Panc1 (cell line): ENCODE measurements around the gene MOV10. TPM values are rescaled to one million over a fixed set of nuclear protein-coding genes. Genes with fewer than 3 reads are reported as not detected.

Experiments used
- ATAC-seq: fragments of 200-7000 bp; cut with Tn5 transposase; 2 replicates; pipeline ENCODE4 v1.9.1; 2020; ENCODE audit warnings: mild to moderate bottlenecking, moderate library complexity
- BruUV-seq: library from RNA; stranded (reverse); fragments of 400-500 nt; replicated peaks from 2 replicates; lab custom pipeline; 2021; lab: Mats Ljungman, UMichigan
- CTCF ChIA-PET: fragments of 300-600 bp; sonication (Branson Sonifier 250); formaldehyde crosslinking; loops from one replicate; lab custom pipeline; 2022; ENCODE audit warnings: antibody characterized with exemption; lab: Charles Lee
- POLR2A ChIA-PET: fragments of 300-600 bp; sonication (Branson Sonifier 250); formaldehyde crosslinking; loops from one replicate; lab custom pipeline; 2022; ENCODE audit warnings: antibody characterized with exemption; lab: Charles Lee
- DNase-seq: peaks from one replicate; pipeline ENCODE4 v3.0.0-alpha.2; 2010; ENCODE audit warnings: low read depth, low spot score
- H3K27ac ChIP-seq: 2 replicates; pipeline ENCODE4 v1.5.1; 2011; ENCODE audit warnings: mild to moderate bottlenecking, low read length, inconsistent platforms
- H3K27me3 ChIP-seq: fragments of 200-500 bp; sonication (Bioruptor generic); 2 replicates; pipeline ENCODE4 v1.6.0; 2014; ENCODE audit warnings: low read length, inconsistent platforms; ENCODE audit not compliant: control insufficient read depth, insufficient read depth
- H3K36me3 ChIP-seq: fragments of 200-500 bp; sonication (Bioruptor generic); 2 replicates; pipeline ENCODE4 v1.5.1; 2014; ENCODE audit warnings: inconsistent platforms, mild to moderate bottlenecking, low read length, moderate library complexity; ENCODE audit not compliant: control insufficient read depth, insufficient read depth
- H3K4me1 ChIP-seq: 2 replicates; pipeline ENCODE4 v1.5.1; 2011; ENCODE audit warnings: inconsistent platforms, mild to moderate bottlenecking, low read length, moderate library complexity; ENCODE audit not compliant: control insufficient read depth, insufficient read depth
- H3K4me3 ChIP-seq, 2 experiments: 2 replicates each; pipeline ENCODE4 v1.5.1; 2011 to 2012; ENCODE audit warnings: low read depth in 2 of 2, low read length in 2 of 2, mild to moderate bottlenecking in 2 of 2, inconsistent platforms in 1 of 2, moderate library complexity in 1 of 2
- H3K9me3 ChIP-seq: fragments of 200-500 bp; sonication (Bioruptor generic); 2 replicates; pipeline ENCODE4 v1.5.1; 2014; ENCODE audit warnings: low read depth, mild to moderate bottlenecking, inconsistent platforms, low read length, moderate library complexity; ENCODE audit not compliant: control insufficient read depth, insufficient read depth
- POLR2AphosphoS5 ChIP-seq: IDR thresholded peaks from 2 replicates; pipeline ENCODE4 v1.6.1; 2012; ENCODE audit warnings: mild to moderate bottlenecking, low read depth, low read length, moderate library complexity
- SIN3A ChIP-seq: IDR thresholded peaks from 2 replicates; pipeline ENCODE4 v1.6.1; 2012; ENCODE audit warnings: low read depth, mild to moderate bottlenecking, low read length, moderate library complexity, borderline replicate concordance; ENCODE audit not compliant: insufficient read depth
- TCF7L2 ChIP-seq: IDR thresholded peaks from 2 replicates; pipeline ENCODE4 v1.6.1; 2011; ENCODE audit warnings: mild to moderate bottlenecking, low read depth, low read length, inconsistent platforms
- in situ Hi-C: cut with HindIII; loops from 2 replicates; pipeline ENCODE4 v1.10.0; 2016; ENCODE audit warnings: low sequenced_read_pairs, low pct_unique_long_range_greater_than_20kb
- intact Hi-C: fragments of 100-400 bp; cut with micrococcal nuclease; formaldehyde crosslinking; loops from one replicate; pipeline ENCODE4 v1.10.0; 2022; ENCODE audit not compliant: unreplicated experiment
- total RNA-seq: library from RNA; stranded (reverse); gene quantifications from one replicate; pipeline ENCODE4 v1.2.1, GENCODE V29; 2021; ENCODE audit not compliant: unreplicated experiment
- TF ChIP-seq, protein P1 (sequence below): fragments of 450-650 bp; IDR thresholded peaks from 2 replicates; pipeline ENCODE4 v1.5.1; 2017; ENCODE audit warnings: mild to moderate bottlenecking
- TF ChIP-seq, protein P2 (sequence below), 2 experiments: IDR thresholded peaks; 2 replicates each; pipeline ENCODE4 v1.6.1; 2011 to 2012; ENCODE audit warnings: low read depth in 2 of 2, control low read depth in 1 of 2, low read length in 1 of 2, mild to moderate bottlenecking in 1 of 2, moderate library complexity in 1 of 2; ENCODE audit not compliant: insufficient read depth in 1 of 2

MOV10 gene
- total RNA-seq, 1 experiment from 2014 or later = 106 TPM

- intact Hi-C loops (no loop called here), in situ Hi-C loops (no loop called here)
- H3K9me3 ChIP-seq = no peaks in the 10 kb centered on the region
- no peaks in the 10 kb centered on the region for H3K4me1 ChIP-seq
- CTCF ChIA-PET = no interaction called here
- ATAC-seq (no peak), DNase-seq (no peak)
- no peak overlapping the region for H3K27ac ChIP-seq
- TF ChIP-seq SIN3A (no peak), TCF7L2 (no peak), POLR2AphosphoS5 (no peak)
- TF ChIP-seq, protein P1, sequence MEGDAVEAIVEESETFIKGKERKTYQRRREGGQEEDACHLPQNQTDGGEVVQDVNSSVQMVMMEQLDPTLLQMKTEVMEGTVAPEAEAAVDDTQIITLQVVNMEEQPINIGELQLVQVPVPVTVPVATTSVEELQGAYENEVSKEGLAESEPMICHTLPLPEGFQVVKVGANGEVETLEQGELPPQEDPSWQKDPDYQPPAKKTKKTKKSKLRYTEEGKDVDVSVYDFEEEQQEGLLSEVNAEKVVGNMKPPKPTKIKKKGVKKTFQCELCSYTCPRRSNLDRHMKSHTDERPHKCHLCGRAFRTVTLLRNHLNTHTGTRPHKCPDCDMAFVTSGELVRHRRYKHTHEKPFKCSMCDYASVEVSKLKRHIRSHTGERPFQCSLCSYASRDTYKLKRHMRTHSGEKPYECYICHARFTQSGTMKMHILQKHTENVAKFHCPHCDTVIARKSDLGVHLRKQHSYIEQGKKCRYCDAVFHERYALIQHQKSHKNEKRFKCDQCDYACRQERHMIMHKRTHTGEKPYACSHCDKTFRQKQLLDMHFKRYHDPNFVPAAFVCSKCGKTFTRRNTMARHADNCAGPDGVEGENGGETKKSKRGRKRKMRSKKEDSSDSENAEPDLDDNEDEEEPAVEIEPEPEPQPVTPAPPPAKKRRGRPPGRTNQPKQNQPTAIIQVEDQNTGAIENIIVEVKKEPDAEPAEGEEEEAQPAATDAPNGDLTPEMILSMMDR = no peak
- TF ChIP-seq, protein P2, sequence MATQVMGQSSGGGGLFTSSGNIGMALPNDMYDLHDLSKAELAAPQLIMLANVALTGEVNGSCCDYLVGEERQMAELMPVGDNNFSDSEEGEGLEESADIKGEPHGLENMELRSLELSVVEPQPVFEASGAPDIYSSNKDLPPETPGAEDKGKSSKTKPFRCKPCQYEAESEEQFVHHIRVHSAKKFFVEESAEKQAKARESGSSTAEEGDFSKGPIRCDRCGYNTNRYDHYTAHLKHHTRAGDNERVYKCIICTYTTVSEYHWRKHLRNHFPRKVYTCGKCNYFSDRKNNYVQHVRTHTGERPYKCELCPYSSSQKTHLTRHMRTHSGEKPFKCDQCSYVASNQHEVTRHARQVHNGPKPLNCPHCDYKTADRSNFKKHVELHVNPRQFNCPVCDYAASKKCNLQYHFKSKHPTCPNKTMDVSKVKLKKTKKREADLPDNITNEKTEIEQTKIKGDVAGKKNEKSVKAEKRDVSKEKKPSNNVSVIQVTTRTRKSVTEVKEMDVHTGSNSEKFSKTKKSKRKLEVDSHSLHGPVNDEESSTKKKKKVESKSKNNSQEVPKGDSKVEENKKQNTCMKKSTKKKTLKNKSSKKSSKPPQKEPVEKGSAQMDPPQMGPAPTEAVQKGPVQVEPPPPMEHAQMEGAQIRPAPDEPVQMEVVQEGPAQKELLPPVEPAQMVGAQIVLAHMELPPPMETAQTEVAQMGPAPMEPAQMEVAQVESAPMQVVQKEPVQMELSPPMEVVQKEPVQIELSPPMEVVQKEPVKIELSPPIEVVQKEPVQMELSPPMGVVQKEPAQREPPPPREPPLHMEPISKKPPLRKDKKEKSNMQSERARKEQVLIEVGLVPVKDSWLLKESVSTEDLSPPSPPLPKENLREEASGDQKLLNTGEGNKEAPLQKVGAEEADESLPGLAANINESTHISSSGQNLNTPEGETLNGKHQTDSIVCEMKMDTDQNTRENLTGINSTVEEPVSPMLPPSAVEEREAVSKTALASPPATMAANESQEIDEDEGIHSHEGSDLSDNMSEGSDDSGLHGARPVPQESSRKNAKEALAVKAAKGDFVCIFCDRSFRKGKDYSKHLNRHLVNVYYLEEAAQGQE (IDR thresholded peaks at IDR 0.05; ENCODE audit: insufficient read depth in 1 of 2, low read depth in 2 of 2, low read length in 1 of 2) = no peak
- POLR2A ChIA-PET = no interaction called here
- BruUV-seq = no TSS peak
- H3K27me3 ChIP-seq = no peaks in the 10 kb centered on the region
- no peak overlapping the region for H3K4me3 ChIP-seq
- no peaks in the 10 kb centered on the region for H3K36me3 ChIP-seq
Measured at GRCh38 chr1:112748396-112748795, 73.9 kb downstream of the MOV10 start.

Other genes starting within 250 kb of the MOV10 start
- gene WNT2B, start 165.7 kb upstream of the MOV10 start, total RNA-seq = 1.6 TPM
- gene ST7L, start 55.5 kb upstream of the MOV10 start, total RNA-seq = 13.4 TPM
- gene CAPZA1, start 54.8 kb upstream of the MOV10 start, total RNA-seq = 128 TPM
- gene RHOC, start 32.5 kb downstream of the MOV10 start, total RNA-seq = 197 TPM
- 0.51 TPM for gene PPM1J, start 40.7 kb downstream of the MOV10 start, total RNA-seq